ENCODE results near the gene OPCML. TPM values are rescaled to one million over a fixed set of nuclear protein-coding genes. Genes with fewer than 3 reads are reported as not detected.

Gene OPCML
- total RNA-seq, 1 experiment from 2014 or later, result not detected

DNA sequence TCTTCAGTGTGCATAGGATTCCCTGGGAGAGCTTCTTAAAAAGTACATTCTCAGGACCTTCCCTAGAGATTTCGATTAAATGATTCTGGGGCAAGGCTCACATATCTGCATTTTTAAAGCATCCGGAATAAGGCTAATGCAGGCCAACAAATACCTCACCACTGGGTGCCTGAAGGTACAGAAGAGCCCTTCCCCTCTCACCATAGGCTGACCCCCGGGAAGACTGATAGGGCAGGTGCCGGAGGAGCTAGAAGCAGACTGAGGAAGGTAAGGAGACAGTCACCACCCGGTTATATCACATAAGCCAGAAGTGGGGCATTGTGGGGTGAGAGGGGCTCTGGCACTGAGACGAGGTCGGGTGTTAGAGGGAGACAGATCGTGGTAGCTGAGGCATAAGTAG is 1102.6 kb downstream of the OPCML start:
- no peak for ATAC-seq
- Histone ChIP-seq H3K4me1 (ENCODE audit: control insufficient read depth, insufficient read depth, low read length) (no peaks in the 10 kb centered on the region), H3K27ac (ENCODE audit: low read length) (no peak overlapping the region), H3K36me3 (ENCODE audit: control insufficient read depth, insufficient read depth, low read length) (no peaks in the 10 kb centered on the region), H3K9me3 (ENCODE audit: control insufficient read depth, insufficient read depth, low read depth, low read length) (no peaks in the 10 kb centered on the region), H3K27me3 (ENCODE audit: control insufficient read depth, insufficient read depth, low read length) (no peaks in the 10 kb centered on the region), H3K4me3 (ENCODE audit: low read depth in 2 of 2, low read length in 2 of 2) (no peak overlapping the region)
- DNase-seq (ENCODE audit: low read depth, low spot score), result no peak
- TF ChIP-seq TCF7L2 (IDR thresholded peaks at IDR 0.05; ENCODE audit: low read depth, low read length) (no peak), POLR2AphosphoS5 (IDR thresholded peaks at IDR 0.05; ENCODE audit: low read depth, low read length) (no peak), SIN3A (IDR thresholded peaks at IDR 0.05; ENCODE audit: borderline replicate concordance, insufficient read depth, low read depth, low read length) (no peak)
- TF ChIP-seq, protein P1, sequence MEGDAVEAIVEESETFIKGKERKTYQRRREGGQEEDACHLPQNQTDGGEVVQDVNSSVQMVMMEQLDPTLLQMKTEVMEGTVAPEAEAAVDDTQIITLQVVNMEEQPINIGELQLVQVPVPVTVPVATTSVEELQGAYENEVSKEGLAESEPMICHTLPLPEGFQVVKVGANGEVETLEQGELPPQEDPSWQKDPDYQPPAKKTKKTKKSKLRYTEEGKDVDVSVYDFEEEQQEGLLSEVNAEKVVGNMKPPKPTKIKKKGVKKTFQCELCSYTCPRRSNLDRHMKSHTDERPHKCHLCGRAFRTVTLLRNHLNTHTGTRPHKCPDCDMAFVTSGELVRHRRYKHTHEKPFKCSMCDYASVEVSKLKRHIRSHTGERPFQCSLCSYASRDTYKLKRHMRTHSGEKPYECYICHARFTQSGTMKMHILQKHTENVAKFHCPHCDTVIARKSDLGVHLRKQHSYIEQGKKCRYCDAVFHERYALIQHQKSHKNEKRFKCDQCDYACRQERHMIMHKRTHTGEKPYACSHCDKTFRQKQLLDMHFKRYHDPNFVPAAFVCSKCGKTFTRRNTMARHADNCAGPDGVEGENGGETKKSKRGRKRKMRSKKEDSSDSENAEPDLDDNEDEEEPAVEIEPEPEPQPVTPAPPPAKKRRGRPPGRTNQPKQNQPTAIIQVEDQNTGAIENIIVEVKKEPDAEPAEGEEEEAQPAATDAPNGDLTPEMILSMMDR (IDR thresholded peaks at IDR 0.05), result no peak
- TF ChIP-seq, protein P2, sequence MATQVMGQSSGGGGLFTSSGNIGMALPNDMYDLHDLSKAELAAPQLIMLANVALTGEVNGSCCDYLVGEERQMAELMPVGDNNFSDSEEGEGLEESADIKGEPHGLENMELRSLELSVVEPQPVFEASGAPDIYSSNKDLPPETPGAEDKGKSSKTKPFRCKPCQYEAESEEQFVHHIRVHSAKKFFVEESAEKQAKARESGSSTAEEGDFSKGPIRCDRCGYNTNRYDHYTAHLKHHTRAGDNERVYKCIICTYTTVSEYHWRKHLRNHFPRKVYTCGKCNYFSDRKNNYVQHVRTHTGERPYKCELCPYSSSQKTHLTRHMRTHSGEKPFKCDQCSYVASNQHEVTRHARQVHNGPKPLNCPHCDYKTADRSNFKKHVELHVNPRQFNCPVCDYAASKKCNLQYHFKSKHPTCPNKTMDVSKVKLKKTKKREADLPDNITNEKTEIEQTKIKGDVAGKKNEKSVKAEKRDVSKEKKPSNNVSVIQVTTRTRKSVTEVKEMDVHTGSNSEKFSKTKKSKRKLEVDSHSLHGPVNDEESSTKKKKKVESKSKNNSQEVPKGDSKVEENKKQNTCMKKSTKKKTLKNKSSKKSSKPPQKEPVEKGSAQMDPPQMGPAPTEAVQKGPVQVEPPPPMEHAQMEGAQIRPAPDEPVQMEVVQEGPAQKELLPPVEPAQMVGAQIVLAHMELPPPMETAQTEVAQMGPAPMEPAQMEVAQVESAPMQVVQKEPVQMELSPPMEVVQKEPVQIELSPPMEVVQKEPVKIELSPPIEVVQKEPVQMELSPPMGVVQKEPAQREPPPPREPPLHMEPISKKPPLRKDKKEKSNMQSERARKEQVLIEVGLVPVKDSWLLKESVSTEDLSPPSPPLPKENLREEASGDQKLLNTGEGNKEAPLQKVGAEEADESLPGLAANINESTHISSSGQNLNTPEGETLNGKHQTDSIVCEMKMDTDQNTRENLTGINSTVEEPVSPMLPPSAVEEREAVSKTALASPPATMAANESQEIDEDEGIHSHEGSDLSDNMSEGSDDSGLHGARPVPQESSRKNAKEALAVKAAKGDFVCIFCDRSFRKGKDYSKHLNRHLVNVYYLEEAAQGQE (IDR thresholded peaks at IDR 0.05; ENCODE audit: insufficient read depth in 1 of 2, low read depth in 2 of 2, low read length in 1 of 2), result no peak
- CTCF ChIA-PET, result no interaction called here
- POLR2A ChIA-PET, result no interaction called here
- no TSS peak for BruUV-seq (replicated peaks)
- intact Hi-C loops (cut with micrococcal nuclease; ENCODE audit: unreplicated experiment) (no loop called here), in situ Hi-C loops (cut with HindIII; ENCODE audit: low pct_unique_long_range_greater_than_20kb, low sequenced_read_pairs) (no loop called here)

DNA sequence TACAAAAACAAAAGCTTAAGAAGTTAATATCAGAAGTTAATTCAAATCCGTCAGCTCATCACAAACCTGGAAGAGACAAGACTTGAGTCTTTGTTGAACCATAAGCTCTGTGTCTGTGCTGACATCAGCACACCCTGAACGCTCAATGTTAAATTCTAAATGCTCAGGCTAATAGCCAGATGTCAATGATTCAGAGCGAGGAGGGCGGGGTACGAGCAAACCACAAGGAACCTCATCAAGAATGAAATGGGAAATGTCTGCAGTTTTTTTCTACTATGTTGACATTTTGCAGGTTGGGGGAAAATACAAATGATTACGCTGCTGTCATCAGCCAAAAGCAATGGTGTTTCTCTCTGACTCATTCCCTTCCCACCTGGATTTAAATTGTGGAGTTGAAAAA is 1104.7 kb downstream of the OPCML start:
- POLR2A ChIA-PET, result no interaction called here
- CTCF ChIA-PET, result no interaction called here
- Histone ChIP-seq H3K27ac (ENCODE audit: low read length) (no peak overlapping the region), H3K9me3 (ENCODE audit: control insufficient read depth, insufficient read depth, low read depth, low read length) (no peaks in the 10 kb centered on the region), H3K36me3 (ENCODE audit: control insufficient read depth, insufficient read depth, low read length) (no peaks in the 10 kb centered on the region), H3K4me3 (ENCODE audit: low read depth in 2 of 2, low read length in 2 of 2) (no peak overlapping the region), H3K4me1 (ENCODE audit: control insufficient read depth, insufficient read depth, low read length) (no peaks in the 10 kb centered on the region), H3K27me3 (ENCODE audit: control insufficient read depth, insufficient read depth, low read length) (no peaks in the 10 kb centered on the region)
- intact Hi-C loops (cut with micrococcal nuclease; ENCODE audit: unreplicated experiment) (no loop called here), in situ Hi-C loops (cut with HindIII; ENCODE audit: low pct_unique_long_range_greater_than_20kb, low sequenced_read_pairs) (no loop called here)
- no TSS peak for BruUV-seq (replicated peaks)
- no peak for ATAC-seq
- no peak for TF ChIP-seq TCF7L2 (IDR thresholded peaks at IDR 0.05; ENCODE audit: low read depth, low read length)
- TF ChIP-seq, protein P1 (IDR thresholded peaks at IDR 0.05), result no peak
- no peak for DNase-seq (ENCODE audit: low read depth, low spot score)

DNA sequence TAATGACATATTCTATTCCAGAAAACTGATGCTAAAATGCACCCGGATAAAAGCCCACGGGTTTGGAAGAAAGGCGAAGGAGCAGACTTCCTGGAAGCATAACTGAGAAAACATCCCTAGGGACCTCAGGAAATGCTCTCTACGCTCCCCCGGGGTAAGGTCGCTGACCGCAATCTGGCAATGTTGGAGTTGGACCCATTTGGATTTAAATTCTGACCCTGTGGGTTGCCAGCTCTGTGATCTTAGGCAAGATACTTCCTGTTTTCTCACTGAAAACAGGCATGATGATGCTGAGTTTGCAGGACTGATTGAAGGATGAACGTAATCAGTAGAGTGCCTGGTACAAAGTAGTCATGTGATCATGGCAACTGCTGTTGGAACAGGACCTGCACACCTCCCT is 1107.9 kb downstream of the OPCML start:
- no peak for ATAC-seq
- no peak for TF ChIP-seq SIN3A (IDR thresholded peaks at IDR 0.05; ENCODE audit: borderline replicate concordance, insufficient read depth, low read depth, low read length)
- TF ChIP-seq, protein P1 (IDR thresholded peaks at IDR 0.05), result no peak
- no peak for TF ChIP-seq POLR2AphosphoS5 (IDR thresholded peaks at IDR 0.05; ENCODE audit: low read depth, low read length)
- TF ChIP-seq, protein P2 (IDR thresholded peaks at IDR 0.05; ENCODE audit: insufficient read depth in 1 of 2, low read depth in 2 of 2, low read length in 1 of 2), result no peak
- DNase-seq (ENCODE audit: low read depth, low spot score), result no peak
- intact Hi-C loops (cut with micrococcal nuclease; ENCODE audit: unreplicated experiment) (no loop called here), in situ Hi-C loops (cut with HindIII; ENCODE audit: low pct_unique_long_range_greater_than_20kb, low sequenced_read_pairs) (no loop called here)
- ChIA-PET POLR2A (no interaction called here), CTCF (no interaction called here)
- no peak overlapping the region for H3K27ac ChIP-seq (ENCODE audit: low read length)
- BruUV-seq (replicated peaks), result no TSS peak
- no peaks in the 10 kb centered on the region for H3K27me3 ChIP-seq (ENCODE audit: control insufficient read depth, insufficient read depth, low read length)
- H3K36me3 ChIP-seq (ENCODE audit: control insufficient read depth, insufficient read depth, low read length), result no peaks in the 10 kb centered on the region
- no peaks in the 10 kb centered on the region for H3K4me1 ChIP-seq (ENCODE audit: control insufficient read depth, insufficient read depth, low read length)
- H3K4me3 ChIP-seq (ENCODE audit: low read depth in 2 of 2, low read length in 2 of 2), result no peak overlapping the region
- no peaks in the 10 kb centered on the region for H3K9me3 ChIP-seq (ENCODE audit: control insufficient read depth, insufficient read depth, low read depth, low read length)
